ENCODE data around the gene LAMA2.

LAMA2 gene

DNA sequence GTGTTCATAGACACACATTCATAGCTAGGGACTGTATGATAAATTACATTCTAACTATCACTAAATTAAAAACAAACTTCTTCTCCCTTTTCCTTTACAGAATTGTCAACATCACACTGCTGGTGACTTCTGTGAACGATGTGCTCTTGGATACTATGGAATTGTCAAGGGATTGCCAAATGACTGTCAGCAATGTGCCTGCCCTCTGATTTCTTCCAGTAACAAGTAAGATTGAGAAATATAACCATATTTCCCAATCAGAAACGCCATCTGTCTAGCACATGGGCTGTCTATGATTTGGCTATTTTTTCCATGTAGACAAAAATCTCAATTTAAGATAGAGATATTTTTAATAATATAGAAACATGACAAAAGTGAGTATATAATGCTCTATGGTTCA, 459.3 kb downstream of the LAMA2 start:
- Histone ChIP-seq H3K36me3 (replicated peaks) (no peaks in the 10 kb centered on the region), H3K4me3 (ENCODE audit: low read depth, low read length) (no peak overlapping the region), H3K27ac (no peak overlapping the region), H3K27me3 (replicated peaks) (no peaks in the 10 kb centered on the region)
- TF ChIP-seq, protein P1, sequence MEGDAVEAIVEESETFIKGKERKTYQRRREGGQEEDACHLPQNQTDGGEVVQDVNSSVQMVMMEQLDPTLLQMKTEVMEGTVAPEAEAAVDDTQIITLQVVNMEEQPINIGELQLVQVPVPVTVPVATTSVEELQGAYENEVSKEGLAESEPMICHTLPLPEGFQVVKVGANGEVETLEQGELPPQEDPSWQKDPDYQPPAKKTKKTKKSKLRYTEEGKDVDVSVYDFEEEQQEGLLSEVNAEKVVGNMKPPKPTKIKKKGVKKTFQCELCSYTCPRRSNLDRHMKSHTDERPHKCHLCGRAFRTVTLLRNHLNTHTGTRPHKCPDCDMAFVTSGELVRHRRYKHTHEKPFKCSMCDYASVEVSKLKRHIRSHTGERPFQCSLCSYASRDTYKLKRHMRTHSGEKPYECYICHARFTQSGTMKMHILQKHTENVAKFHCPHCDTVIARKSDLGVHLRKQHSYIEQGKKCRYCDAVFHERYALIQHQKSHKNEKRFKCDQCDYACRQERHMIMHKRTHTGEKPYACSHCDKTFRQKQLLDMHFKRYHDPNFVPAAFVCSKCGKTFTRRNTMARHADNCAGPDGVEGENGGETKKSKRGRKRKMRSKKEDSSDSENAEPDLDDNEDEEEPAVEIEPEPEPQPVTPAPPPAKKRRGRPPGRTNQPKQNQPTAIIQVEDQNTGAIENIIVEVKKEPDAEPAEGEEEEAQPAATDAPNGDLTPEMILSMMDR (IDR thresholded peaks at IDR 0.05; ENCODE audit: low read depth, low read length, missing control alignments) = no peak
- in situ Hi-C loops (cut with HindIII; ENCODE audit: low pct_ligation_motif_present, low sequenced_read_pairs) = no loop called here
- DNase-seq = no peak

DNA sequence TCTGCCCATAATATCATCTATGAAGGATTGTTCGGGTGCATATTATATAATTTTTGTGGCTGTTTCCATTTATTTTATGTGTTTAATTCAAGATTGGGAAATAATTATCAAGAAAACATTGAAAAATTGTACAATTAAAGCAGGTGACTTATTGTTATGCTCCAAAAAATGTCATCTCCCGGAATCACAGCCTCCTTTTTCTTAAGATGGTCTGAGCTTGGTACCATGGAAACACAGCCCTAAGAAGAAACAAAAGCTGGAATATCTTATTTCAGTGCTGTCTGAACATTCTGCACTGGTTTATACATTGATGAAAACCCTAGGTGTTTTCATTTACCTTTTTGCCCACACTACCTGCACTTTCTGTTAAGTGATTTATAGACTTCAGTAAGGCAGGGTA, 459.9 kb downstream of the LAMA2 start:
- H3K36me3 ChIP-seq (replicated peaks) = no peaks in the 10 kb centered on the region
- no peaks in the 10 kb centered on the region for H3K27me3 ChIP-seq (replicated peaks)
- in situ Hi-C loops (cut with HindIII; ENCODE audit: low pct_ligation_motif_present, low sequenced_read_pairs) = no loop called here
- H3K27ac ChIP-seq = no peak overlapping the region
- TF ChIP-seq, protein P1 (IDR thresholded peaks at IDR 0.05; ENCODE audit: low read depth, low read length, missing control alignments) = no peak
- no peak for DNase-seq
- no peak overlapping the region for H3K4me3 ChIP-seq (ENCODE audit: low read depth, low read length)

DNA sequence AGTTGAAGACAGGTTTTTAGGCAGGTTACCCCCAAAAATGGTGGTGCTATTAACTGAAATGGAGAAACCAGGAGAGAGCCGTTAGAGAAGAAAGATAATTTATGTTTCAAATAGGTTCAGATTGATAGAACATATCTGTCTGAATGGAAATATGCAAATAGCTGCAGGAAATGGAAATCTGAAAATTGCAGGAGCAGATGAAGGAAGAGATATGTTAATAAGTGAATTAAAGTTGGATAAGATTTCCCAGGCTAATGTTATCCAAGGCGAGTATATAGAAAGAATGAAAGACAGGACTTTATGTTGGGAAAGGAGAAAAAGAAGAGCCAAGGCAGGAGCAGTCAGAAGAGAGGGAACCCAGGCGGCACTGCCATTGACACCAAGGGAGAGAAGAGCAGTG, 461.4 kb downstream of the LAMA2 start:
- in situ Hi-C loops (cut with HindIII; ENCODE audit: low pct_ligation_motif_present, low sequenced_read_pairs) = no loop called here
- no peaks in the 10 kb centered on the region for H3K36me3 ChIP-seq (replicated peaks)
- H3K27me3 ChIP-seq (replicated peaks) = no peaks in the 10 kb centered on the region
- H3K4me3 ChIP-seq (ENCODE audit: low read depth, low read length) = no peak overlapping the region
- no peak overlapping the region for H3K27ac ChIP-seq
- no peak for DNase-seq
- TF ChIP-seq, protein P1 (IDR thresholded peaks at IDR 0.05; ENCODE audit: low read depth, low read length, missing control alignments) = no peak

DNA sequence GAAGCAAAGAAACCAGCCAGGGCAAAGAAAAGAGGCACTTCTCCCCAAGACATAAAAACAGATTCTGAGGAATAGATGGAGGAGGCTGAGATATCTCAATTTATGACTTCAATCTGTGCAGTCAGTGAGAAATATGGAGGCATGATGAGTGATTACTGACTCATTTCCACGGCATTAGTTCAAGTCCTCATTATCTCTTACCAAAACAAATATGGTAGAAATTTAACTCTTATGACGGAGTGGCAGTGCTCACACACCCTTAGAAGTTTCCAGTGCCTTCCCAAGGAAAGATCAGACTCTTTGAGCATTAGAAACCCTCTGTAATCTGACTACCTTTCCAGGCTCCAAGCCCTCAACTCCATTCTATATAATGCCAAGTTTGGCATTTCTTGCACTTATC, 463.0 kb downstream of the LAMA2 start:
- Histone ChIP-seq H3K4me3 (ENCODE audit: low read depth, low read length) (no peak overlapping the region), H3K36me3 (replicated peaks) (no peaks in the 10 kb centered on the region), H3K27me3 (replicated peaks) (no peaks in the 10 kb centered on the region), H3K27ac (peak overlapping the region; percentile 75)
- TF ChIP-seq, protein P1 (IDR thresholded peaks at IDR 0.05; ENCODE audit: low read depth, low read length, missing control alignments) = no peak
- peak; percentile 89 for DNase-seq
- in situ Hi-C loops (cut with HindIII; ENCODE audit: low pct_ligation_motif_present, low sequenced_read_pairs) = no loop called here

DNA sequence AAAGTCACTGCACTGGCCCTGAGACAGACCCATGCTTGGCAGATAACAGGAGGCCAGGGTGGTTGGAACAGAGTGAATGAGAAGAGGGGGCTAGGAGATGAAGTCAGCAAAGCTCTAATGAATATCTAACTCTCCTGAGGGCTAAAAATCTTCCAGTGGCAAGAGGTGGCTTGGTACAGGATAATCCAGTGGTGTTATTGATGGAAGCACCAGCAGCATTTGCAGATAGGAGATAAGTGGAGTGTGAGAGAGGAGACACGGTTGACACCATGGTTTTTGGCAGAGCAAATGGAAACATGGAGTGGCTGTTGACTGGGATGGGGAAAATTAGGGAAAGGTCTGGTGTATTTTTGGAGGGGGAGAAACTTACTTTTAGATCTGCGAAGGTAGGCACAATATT, 464.0 kb downstream of the LAMA2 start:
- no peak for DNase-seq
- in situ Hi-C loops (cut with HindIII; ENCODE audit: low pct_ligation_motif_present, low sequenced_read_pairs) = no loop called here
- TF ChIP-seq, protein P1 (IDR thresholded peaks at IDR 0.05; ENCODE audit: low read depth, low read length, missing control alignments) = no peak
- Histone ChIP-seq H3K4me3 (ENCODE audit: low read depth, low read length) (no peak overlapping the region), H3K27me3 (replicated peaks) (no peaks in the 10 kb centered on the region), H3K27ac (no peak overlapping the region), H3K36me3 (replicated peaks) (no peaks in the 10 kb centered on the region)

DNA sequence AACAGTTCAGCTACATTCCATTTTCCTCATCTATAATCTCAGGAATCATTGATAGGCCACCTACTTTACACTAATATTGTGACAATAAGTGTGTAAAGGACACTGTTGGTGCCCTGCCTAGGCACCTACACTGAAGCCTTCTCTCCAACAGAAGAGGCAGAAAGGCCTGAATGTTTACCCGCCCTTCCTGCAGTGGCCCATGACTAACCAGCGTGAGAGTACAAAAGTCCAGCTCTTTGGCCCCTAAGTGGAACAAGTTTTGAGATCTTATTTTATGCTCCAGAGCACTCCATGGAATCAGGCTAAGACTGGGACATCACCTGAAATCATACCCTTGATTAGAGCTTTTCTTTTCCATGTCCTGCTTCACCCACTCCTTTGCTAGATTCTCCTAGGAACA, 467.3 kb downstream of the LAMA2 start:
- in situ Hi-C loops (cut with HindIII; ENCODE audit: low pct_ligation_motif_present, low sequenced_read_pairs) = no loop called here
- no peak for DNase-seq
- no peaks in the 10 kb centered on the region for H3K36me3 ChIP-seq (replicated peaks)
- no peak overlapping the region for H3K27ac ChIP-seq
- TF ChIP-seq, protein P1 (IDR thresholded peaks at IDR 0.05; ENCODE audit: low read depth, low read length, missing control alignments) = no peak
- no peak overlapping the region for H3K4me3 ChIP-seq (ENCODE audit: low read depth, low read length)
- no peaks in the 10 kb centered on the region for H3K27me3 ChIP-seq (replicated peaks)
